Measurements from ENCODE around the gene ADGRE1.

DNA sequence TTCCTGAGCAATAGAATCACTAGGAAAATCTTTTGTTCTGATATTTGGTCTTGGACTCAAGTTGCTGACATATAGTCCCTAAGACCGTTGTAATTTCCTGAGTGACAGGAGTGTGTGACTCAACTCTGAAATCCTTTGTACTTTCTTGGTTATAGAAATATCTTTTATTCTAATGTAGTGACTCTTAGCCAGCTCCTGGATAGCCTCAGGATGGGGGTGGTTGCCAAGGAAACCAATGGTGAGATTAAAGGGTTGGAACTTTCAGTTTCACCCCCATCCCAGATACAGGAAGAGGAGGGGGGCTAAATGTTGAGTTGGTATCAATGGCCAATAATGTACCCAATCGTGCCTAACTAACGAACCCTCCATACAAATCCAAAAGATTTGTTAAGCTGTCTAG is 92.0 kb downstream of the ADGRE1 start:
- no peak for TF ChIP-seq ZNF565 (CRISPR knock-in tag; conservative IDR thresholded peaks at IDR 0.05; ENCODE audit: low read depth)
- TF ChIP-seq, protein P1, sequence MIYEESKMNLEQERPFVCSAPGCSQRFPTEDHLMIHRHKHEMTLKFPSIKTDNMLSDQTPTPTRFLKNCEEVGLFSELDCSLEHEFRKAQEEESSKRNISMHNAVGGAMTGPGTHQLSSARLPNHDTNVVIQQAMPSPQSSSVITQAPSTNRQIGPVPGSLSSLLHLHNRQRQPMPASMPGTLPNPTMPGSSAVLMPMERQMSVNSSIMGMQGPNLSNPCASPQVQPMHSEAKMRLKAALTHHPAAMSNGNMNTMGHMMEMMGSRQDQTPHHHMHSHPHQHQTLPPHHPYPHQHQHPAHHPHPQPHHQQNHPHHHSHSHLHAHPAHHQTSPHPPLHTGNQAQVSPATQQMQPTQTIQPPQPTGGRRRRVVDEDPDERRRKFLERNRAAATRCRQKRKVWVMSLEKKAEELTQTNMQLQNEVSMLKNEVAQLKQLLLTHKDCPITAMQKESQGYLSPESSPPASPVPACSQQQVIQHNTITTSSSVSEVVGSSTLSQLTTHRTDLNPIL (CRISPR knock-in tag; IDR thresholded peaks at IDR 0.05; ENCODE audit: low read depth) = no peak
- TF ChIP-seq TCF4 (CRISPR knock-in tag; IDR thresholded peaks at IDR 0.05; ENCODE audit: borderline replicate concordance) = no peak
- TF ChIP-seq ZFP30 (CRISPR knock-in tag; IDR thresholded peaks at IDR 0.05) = no peak
- TF ChIP-seq BACH2 (CRISPR knock-in tag; IDR thresholded peaks at IDR 0.05; ENCODE audit: borderline replicate concordance) = no peak
- TF ChIP-seq, protein P2, sequence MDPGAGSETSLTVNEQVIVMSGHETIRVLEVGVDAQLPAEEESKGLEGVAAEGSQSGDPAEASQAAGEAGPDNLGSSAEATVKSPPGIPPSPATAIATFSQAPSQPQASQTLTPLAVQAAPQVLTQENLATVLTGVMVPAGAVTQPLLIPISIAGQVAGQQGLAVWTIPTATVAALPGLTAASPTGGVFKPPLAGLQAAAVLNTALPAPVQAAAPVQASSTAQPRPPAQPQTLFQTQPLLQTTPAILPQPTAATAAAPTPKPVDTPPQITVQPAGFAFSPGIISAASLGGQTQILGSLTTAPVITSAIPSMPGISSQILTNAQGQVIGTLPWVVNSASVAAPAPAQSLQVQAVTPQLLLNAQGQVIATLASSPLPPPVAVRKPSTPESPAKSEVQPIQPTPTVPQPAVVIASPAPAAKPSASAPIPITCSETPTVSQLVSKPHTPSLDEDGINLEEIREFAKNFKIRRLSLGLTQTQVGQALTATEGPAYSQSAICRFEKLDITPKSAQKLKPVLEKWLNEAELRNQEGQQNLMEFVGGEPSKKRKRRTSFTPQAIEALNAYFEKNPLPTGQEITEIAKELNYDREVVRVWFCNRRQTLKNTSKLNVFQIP (CRISPR knock-in tag; IDR thresholded peaks at IDR 0.05; ENCODE audit: borderline replicate concordance, low read depth) = no peak
- TF ChIP-seq ARNTL (CRISPR knock-in tag; IDR thresholded peaks at IDR 0.05; ENCODE audit: borderline replicate concordance, low read depth) = no peak
- no peak for TF ChIP-seq SNAI2 (CRISPR knock-in tag; IDR thresholded peaks at IDR 0.05)
- TF ChIP-seq PPARA (CRISPR knock-in tag; IDR thresholded peaks at IDR 0.05; ENCODE audit: borderline replicate concordance) = no peak
- no peak for TF ChIP-seq ZFP3 (CRISPR knock-in tag; IDR thresholded peaks at IDR 0.05)
- TF ChIP-seq, protein P3, sequence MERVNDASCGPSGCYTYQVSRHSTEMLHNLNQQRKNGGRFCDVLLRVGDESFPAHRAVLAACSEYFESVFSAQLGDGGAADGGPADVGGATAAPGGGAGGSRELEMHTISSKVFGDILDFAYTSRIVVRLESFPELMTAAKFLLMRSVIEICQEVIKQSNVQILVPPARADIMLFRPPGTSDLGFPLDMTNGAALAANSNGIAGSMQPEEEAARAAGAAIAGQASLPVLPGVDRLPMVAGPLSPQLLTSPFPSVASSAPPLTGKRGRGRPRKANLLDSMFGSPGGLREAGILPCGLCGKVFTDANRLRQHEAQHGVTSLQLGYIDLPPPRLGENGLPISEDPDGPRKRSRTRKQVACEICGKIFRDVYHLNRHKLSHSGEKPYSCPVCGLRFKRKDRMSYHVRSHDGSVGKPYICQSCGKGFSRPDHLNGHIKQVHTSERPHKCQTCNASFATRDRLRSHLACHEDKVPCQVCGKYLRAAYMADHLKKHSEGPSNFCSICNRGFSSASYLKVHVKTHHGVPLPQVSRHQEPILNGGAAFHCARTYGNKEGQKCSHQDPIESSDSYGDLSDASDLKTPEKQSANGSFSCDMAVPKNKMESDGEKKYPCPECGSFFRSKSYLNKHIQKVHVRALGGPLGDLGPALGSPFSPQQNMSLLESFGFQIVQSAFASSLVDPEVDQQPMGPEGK (CRISPR knock-in tag; IDR thresholded peaks at IDR 0.05; ENCODE audit: borderline replicate concordance) = no peak
- TF ChIP-seq, protein P4, sequence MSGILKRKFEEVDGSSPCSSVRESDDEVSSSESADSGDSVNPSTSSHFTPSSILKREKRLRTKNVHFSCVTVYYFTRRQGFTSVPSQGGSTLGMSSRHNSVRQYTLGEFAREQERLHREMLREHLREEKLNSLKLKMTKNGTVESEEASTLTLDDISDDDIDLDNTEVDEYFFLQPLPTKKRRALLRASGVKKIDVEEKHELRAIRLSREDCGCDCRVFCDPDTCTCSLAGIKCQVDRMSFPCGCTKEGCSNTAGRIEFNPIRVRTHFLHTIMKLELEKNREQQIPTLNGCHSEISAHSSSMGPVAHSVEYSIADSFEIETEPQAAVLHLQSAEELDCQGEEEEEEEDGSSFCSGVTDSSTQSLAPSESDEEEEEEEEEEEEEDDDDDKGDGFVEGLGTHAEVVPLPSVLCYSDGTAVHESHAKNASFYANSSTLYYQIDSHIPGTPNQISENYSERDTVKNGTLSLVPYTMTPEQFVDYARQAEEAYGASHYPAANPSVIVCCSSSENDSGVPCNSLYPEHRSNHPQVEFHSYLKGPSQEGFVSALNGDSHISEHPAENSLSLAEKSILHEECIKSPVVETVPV (CRISPR knock-in tag; IDR thresholded peaks at IDR 0.05) = no peak

Data from SK-N-SH treated with all-trans-retinoic acid at 6 μM for 48 hours (cell line).